Effector memory CD4-positive, alpha-beta T cell (primary cell): ENCODE measurements around the gene IGFBP7.

Experiments used
- DNase-seq, 3 donors: peaks; one replicate each; pipeline ENCODE4 v3.0.0-alpha.2; 2020
- H3K27ac ChIP-seq: 2 replicates; pipeline ENCODE4 v1.7.0; 2013; ENCODE audit warnings: mild to moderate bottlenecking, low read length, moderate library complexity; ENCODE audit not compliant: insufficient read depth, poor library complexity, severe bottlenecking
- H3K27me3 ChIP-seq: replicated peaks from 2 replicates; pipeline ENCODE4 v1.7.0; 2013; ENCODE audit warnings: mild to moderate bottlenecking, low read length; ENCODE audit not compliant: insufficient read depth, control insufficient read depth, poor library complexity, severe bottlenecking
- H3K36me3 ChIP-seq: 2 replicates; pipeline ENCODE4 v1.7.0; 2013; ENCODE audit warnings: mild to moderate bottlenecking, low read length, moderate library complexity; ENCODE audit not compliant: control insufficient read depth, insufficient read depth
- H3K4me1 ChIP-seq: 2 replicates; pipeline ENCODE4 v1.7.0; 2013; ENCODE audit warnings: low read length, mild to moderate bottlenecking; ENCODE audit not compliant: control insufficient read depth, insufficient read depth, poor library complexity, severe bottlenecking
- H3K4me3 ChIP-seq: 2 replicates; pipeline ENCODE4 v1.7.0; 2013; ENCODE audit warnings: low read length, low read depth, mild to moderate bottlenecking; ENCODE audit not compliant: insufficient read depth, poor library complexity, severe bottlenecking
- H3K9me3 ChIP-seq: 2 replicates; pipeline ENCODE4 v1.7.0; 2013; ENCODE audit warnings: mild to moderate bottlenecking, low read length, moderate library complexity; ENCODE audit not compliant: control insufficient read depth

IGFBP7 gene

GRCh38 chr4:57098941-57099340 lies 11.2 kb downstream of the IGFBP7 start:
- no peak for DNase-seq
- no peaks in the 10 kb centered on the region for H3K9me3 ChIP-seq
- H3K27me3 ChIP-seq = no peaks in the 10 kb centered on the region
- no peaks in the 10 kb centered on the region for H3K36me3 ChIP-seq
- no peaks in the 10 kb centered on the region for H3K4me1 ChIP-seq
- no peak overlapping the region for H3K4me3 ChIP-seq
- H3K27ac ChIP-seq = no peak overlapping the region

- H3K9me3 ChIP-seq = no peaks in the 10 kb centered on the region
- H3K4me1 ChIP-seq = no peaks in the 10 kb centered on the region
- no peak for DNase-seq
- no peaks in the 10 kb centered on the region for H3K36me3 ChIP-seq
- no peak overlapping the region for H3K4me3 ChIP-seq
- no peaks in the 10 kb centered on the region for H3K27me3 ChIP-seq
- no peak overlapping the region for H3K27ac ChIP-seq
These were observed 11.8 kb downstream of the IGFBP7 start for GRCh38 chr4:57098415-57098814.

GRCh38 chr4:57097711-57098110 lies 12.5 kb downstream of the IGFBP7 start:
- no peaks in the 10 kb centered on the region for H3K4me1 ChIP-seq

GRCh38 chr4:57095956-57096355 lies 14.2 kb downstream of the IGFBP7 start:
- Histone ChIP-seq H3K4me1 (no peaks in the 10 kb centered on the region), H3K36me3 (no peaks in the 10 kb centered on the region), H3K9me3 (no peaks in the 10 kb centered on the region), H3K27ac (no peak overlapping the region), H3K27me3 (no peaks in the 10 kb centered on the region), H3K4me3 (no peak overlapping the region)
- no peak for DNase-seq

More at GRCh38 chr4:57097711-57098110, 12.5 kb downstream of the IGFBP7 start:
- no peaks in the 10 kb centered on the region for H3K9me3 ChIP-seq
- DNase-seq = no peak
- no peak overlapping the region for H3K4me3 ChIP-seq
- H3K36me3 ChIP-seq = no peaks in the 10 kb centered on the region
- H3K27ac ChIP-seq = no peak overlapping the region
- no peaks in the 10 kb centered on the region for H3K27me3 ChIP-seq

GRCh38 chr4:57095245-57095644 lies 14.9 kb downstream of the IGFBP7 start:
- H3K9me3 ChIP-seq = no peaks in the 10 kb centered on the region
- no peaks in the 10 kb centered on the region for H3K27me3 ChIP-seq
- no peak overlapping the region for H3K27ac ChIP-seq
- H3K4me1 ChIP-seq = no peaks in the 10 kb centered on the region
- DNase-seq = no peak
- no peak overlapping the region for H3K4me3 ChIP-seq
- no peaks in the 10 kb centered on the region for H3K36me3 ChIP-seq

GRCh38 chr4:57094832-57095223 lies 15.4 kb downstream of the IGFBP7 start:
- no peak overlapping the region for H3K4me3 ChIP-seq
- no peaks in the 10 kb centered on the region for H3K27me3 ChIP-seq
- H3K4me1 ChIP-seq = no peaks in the 10 kb centered on the region
- no peak overlapping the region for H3K27ac ChIP-seq
- H3K36me3 ChIP-seq = no peaks in the 10 kb centered on the region
- H3K9me3 ChIP-seq = no peaks in the 10 kb centered on the region
- DNase-seq = no peak

GRCh38 chr4:57093845-57094831 lies 16.0 kb downstream of the IGFBP7 start:
- H3K27ac ChIP-seq = no peak overlapping the region
- no peaks in the 10 kb centered on the region for H3K27me3 ChIP-seq
- no peaks in the 10 kb centered on the region for H3K4me1 ChIP-seq
- no peaks in the 10 kb centered on the region for H3K9me3 ChIP-seq
- H3K36me3 ChIP-seq = no peaks in the 10 kb centered on the region
- no peak for DNase-seq
- no peak overlapping the region for H3K4me3 ChIP-seq

GRCh38 chr4:57091657-57092162 lies 18.5 kb downstream of the IGFBP7 start:
- H3K9me3 ChIP-seq = no peaks in the 10 kb centered on the region
- DNase-seq = no peak
- H3K27ac ChIP-seq = no peak overlapping the region
- no peaks in the 10 kb centered on the region for H3K4me1 ChIP-seq
- H3K27me3 ChIP-seq = no peaks in the 10 kb centered on the region
- H3K4me3 ChIP-seq = no peak overlapping the region
- no peaks in the 10 kb centered on the region for H3K36me3 ChIP-seq

GRCh38 chr4:57090079-57090478 lies 20.1 kb downstream of the IGFBP7 start:
- no peak for DNase-seq
- Histone ChIP-seq H3K4me1 (no peaks in the 10 kb centered on the region), H3K9me3 (no peaks in the 10 kb centered on the region), H3K4me3 (no peak overlapping the region), H3K27me3 (no peaks in the 10 kb centered on the region), H3K36me3 (no peaks in the 10 kb centered on the region), H3K27ac (no peak overlapping the region)

- H3K27me3 ChIP-seq = no peaks in the 10 kb centered on the region
- H3K4me1 ChIP-seq = no peaks in the 10 kb centered on the region
- no peak overlapping the region for H3K27ac ChIP-seq
- no peaks in the 10 kb centered on the region for H3K36me3 ChIP-seq
- DNase-seq = no peak
- no peak overlapping the region for H3K4me3 ChIP-seq
- H3K9me3 ChIP-seq = no peaks in the 10 kb centered on the region
These were observed 20.6 kb downstream of the IGFBP7 start for GRCh38 chr4:57089549-57089948.
